HEK293T (cell line): ENCODE results near the gene CNIH1.

Source experiments
- ELF4 ChIP-seq: fragments of 450-650 bp; IDR thresholded peaks from 2 replicates; pipeline ENCODE4 v1.6.1; 2017; ENCODE audit warnings: antibody characterized with exemption
- FOXA1 ChIP-seq: fragments of 450-650 bp; IDR thresholded peaks from 2 replicates; pipeline ENCODE4 v1.6.1; 2016; ENCODE audit warnings: mild to moderate bottlenecking
- NFRKB ChIP-seq: fragments of 450-650 bp; IDR thresholded peaks from 2 replicates; pipeline ENCODE4 v1.6.1; 2016; ENCODE audit warnings: mild to moderate bottlenecking, moderate library complexity
- SP1 ChIP-seq: fragments of 450-650 bp; IDR thresholded peaks from 2 replicates; pipeline ENCODE4 v1.6.1; 2017
- SUZ12 ChIP-seq: fragments of 450-650 bp; IDR thresholded peaks from 2 replicates; pipeline ENCODE4 v1.6.1; 2016; ENCODE audit warnings: mild to moderate bottlenecking
- TARDBP ChIP-seq: fragments of 450-650 bp; IDR thresholded peaks from 2 replicates; pipeline ENCODE4 v1.6.1; 2016
- ZNF384 ChIP-seq: fragments of 450-650 bp; IDR thresholded peaks from 2 replicates; pipeline ENCODE4 v1.6.1; 2016

DNA sequence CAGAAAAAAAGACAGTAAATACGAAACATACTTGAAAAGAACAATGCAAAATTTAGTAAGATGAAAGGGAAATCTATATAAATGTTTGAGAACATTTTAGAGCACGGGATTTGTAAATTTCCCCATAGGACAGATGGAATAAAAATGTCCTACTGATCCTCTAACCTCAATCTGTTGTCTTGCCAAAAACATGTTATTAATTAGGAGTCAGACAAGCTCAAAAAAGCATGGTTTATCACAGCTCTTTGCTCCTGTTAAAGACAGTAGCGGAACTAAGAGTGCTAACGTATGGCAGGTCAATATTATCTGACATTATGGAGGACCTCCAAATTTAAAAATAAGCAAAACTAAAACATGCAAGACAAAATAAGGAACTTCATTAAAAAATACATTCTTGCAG, 34.7 kb upstream of the CNIH1 start:
- TF ChIP-seq ELF4 (no peak), SP1 (no peak), FOXA1 (no peak), NFRKB (no peak), TARDBP (no peak), ZNF384 (no peak), SUZ12 (no peak)
